Osteocyte (in vitro differentiated cells): ENCODE data around the gene PLOD2. TPM values are rescaled to one million over a fixed set of nuclear protein-coding genes. Genes with fewer than 3 reads are reported as not detected.

Source experiments
- DNase-seq: peaks from one replicate; pipeline ENCODE4 v3.0.0; 2021; ENCODE audit warnings: mixed read lengths; ENCODE audit not compliant: unreplicated experiment; ENCODE audit errors: extremely low spot score
- H3K27ac Mint-ChIP-seq: one replicate; pipeline ENCODE4 v1.8.0; 2021; ENCODE audit warnings: mild to moderate bottlenecking, mixed read lengths; ENCODE audit not compliant: unreplicated experiment
- H3K27me3 Mint-ChIP-seq: one replicate; pipeline ENCODE4 v1.8.0; 2021; ENCODE audit warnings: mixed read lengths; ENCODE audit not compliant: unreplicated experiment
- H3K36me3 Mint-ChIP-seq: one replicate; pipeline ENCODE4 v1.8.0; 2021; ENCODE audit warnings: mixed read lengths; ENCODE audit not compliant: unreplicated experiment
- H3K4me1 Mint-ChIP-seq: one replicate; pipeline ENCODE4 v1.8.0; 2021; ENCODE audit warnings: mixed read lengths; ENCODE audit not compliant: unreplicated experiment
- H3K4me3 Mint-ChIP-seq: one replicate; pipeline ENCODE4 v1.8.0; 2021; ENCODE audit warnings: mild to moderate bottlenecking, moderate library complexity, mixed read lengths; ENCODE audit not compliant: unreplicated experiment
- H3K9me3 Mint-ChIP-seq: one replicate; pipeline ENCODE4 v1.8.0; 2021; ENCODE audit warnings: mixed read lengths; ENCODE audit not compliant: unreplicated experiment
- CTCF ChIP-seq: fragments of 200-600 bp; sonication (generic); IDR thresholded peaks from 2 replicates; pipeline ENCODE4 v1.5.0; 2021; ENCODE audit warnings: antibody characterized with exemption, mild to moderate bottlenecking, moderate library complexity
- total RNA-seq: library from RNA; stranded (reverse); gene quantifications from 2 replicates; pipeline ENCODE4 v1.2.1, GENCODE V29; 2021

Gene PLOD2
- total RNA-seq, 1 donor from 2014 or later, result 96.1 TPM

- H3K4me1 Mint-ChIP-seq, result peaks cover 6% of the 10 kb centered on the region
- H3K4me3 Mint-ChIP-seq, result no peak overlapping the region
- H3K9me3 Mint-ChIP-seq, result no peaks in the 10 kb centered on the region
- H3K27me3 Mint-ChIP-seq, result peaks cover 7% of the 10 kb centered on the region
- no peaks in the 10 kb centered on the region for H3K36me3 Mint-ChIP-seq
- H3K27ac Mint-ChIP-seq, result no peak overlapping the region
- no peak for TF ChIP-seq CTCF
- no peak for DNase-seq
Observed at GRCh38 chr3:146024260-146024659, 136.7 kb downstream of the PLOD2 start.

GRCh38 chr3:146020969-146021368 lies 140.0 kb downstream of the PLOD2 start:
- no peak for DNase-seq
- no peak for TF ChIP-seq CTCF
- H3K4me3 Mint-ChIP-seq, result no peak overlapping the region
- no peaks in the 10 kb centered on the region for H3K36me3 Mint-ChIP-seq
- H3K9me3 Mint-ChIP-seq, result no peaks in the 10 kb centered on the region
- peaks cover 6% of the 10 kb centered on the region for H3K4me1 Mint-ChIP-seq
- H3K27me3 Mint-ChIP-seq, result peaks cover 18% of the 10 kb centered on the region
- no peak overlapping the region for H3K27ac Mint-ChIP-seq

- TF ChIP-seq CTCF, result no peak
- Mint-ChIP-seq H3K4me3 (no peak overlapping the region), H3K9me3 (no peaks in the 10 kb centered on the region), H3K36me3 (no peaks in the 10 kb centered on the region), H3K4me1 (peaks cover 6% of the 10 kb centered on the region), H3K27me3 (peaks cover 26% of the 10 kb centered on the region), H3K27ac (no peak overlapping the region)
- DNase-seq, result no peak
Observed at GRCh38 chr3:146019508-146019907, 141.5 kb downstream of the PLOD2 start.

Other genes with a start within 250 kb of the PLOD2 start
- 43.4 and 44.3 TPM in 2 replicates for gene PLSCR4, start 89.9 kb upstream of the PLOD2 start, total RNA-seq